NCI-H460 (cell line): ENCODE measurements around the gene EXOC2. TPM values are rescaled to one million over a fixed set of nuclear protein-coding genes. Genes with fewer than 3 reads are reported as not detected.
"Not testable (repeated sequence)": the region's sequence is repeated elsewhere in the genome, so short reads cannot be mapped to it uniquely, and the experiment has no call there.

Experiments
- DNase-seq: peaks from one replicate; pipeline ENCODE4 v3.0.0-alpha.2; 2016; ENCODE audit warnings: low read depth; ENCODE audit errors: extremely low read depth
- total RNA-seq: library from RNA; depleted of rRNA; stranded (reverse); fragments of >200 nt; shearing (Covaris generic); gene quantifications from 2 replicates; pipeline ENCODE4 v1.2.3, GENCODE V29; 2014

EXOC2 gene
- total RNA-seq, 1 experiment from 2014 or later: 28.8 TPM

GRCh38 chr6:650098-650497 lies 42.8 kb downstream of the EXOC2 start:
- DNase-seq: no peak

GRCh38 chr6:642805-643204 lies 50.1 kb downstream of the EXOC2 start:
- no peak for DNase-seq

- no peak for DNase-seq
Observed at GRCh38 chr6:641225-641985, 51.5 kb downstream of the EXOC2 start.

GRCh38 chr6:636488-636887 lies 56.5 kb downstream of the EXOC2 start:
- DNase-seq: no peak

- no peak for DNase-seq
Observed at GRCh38 chr6:635233-635632, 57.7 kb downstream of the EXOC2 start.

GRCh38 chr6:633611-634010 lies 59.3 kb downstream of the EXOC2 start:
- DNase-seq: no peak

- DNase-seq: no peak
Observed at GRCh38 chr6:628766-629165, 64.2 kb downstream of the EXOC2 start.

GRCh38 chr6:626236-626635 lies 66.7 kb downstream of the EXOC2 start:
- DNase-seq: no peak

GRCh38 chr6:624979-625378 lies 68.0 kb downstream of the EXOC2 start:
- DNase-seq: no peak

GRCh38 chr6:622462-622861 lies 70.5 kb downstream of the EXOC2 start:
- DNase-seq: no peak

GRCh38 chr6:621931-622330 lies 71.0 kb downstream of the EXOC2 start:
- DNase-seq: no peak

- DNase-seq: no peak
Observed at GRCh38 chr6:620950-621349, 72.0 kb downstream of the EXOC2 start.

- no peak for DNase-seq
Observed at GRCh38 chr6:620166-620565, 72.8 kb downstream of the EXOC2 start.

- no peak for DNase-seq
Observed at GRCh38 chr6:617456-618100, 75.4 kb downstream of the EXOC2 start.

GRCh38 chr6:613981-614380 lies 79.0 kb downstream of the EXOC2 start:
- no peak for DNase-seq

- no peak for DNase-seq
Observed at GRCh38 chr6:611928-612327, 81.0 kb downstream of the EXOC2 start.

- no peak for DNase-seq
Observed at GRCh38 chr6:610882-611281, 82.1 kb downstream of the EXOC2 start.

GRCh38 chr6:609905-610304 lies 83.0 kb downstream of the EXOC2 start:
- no peak for DNase-seq

GRCh38 chr6:606829-607379 lies 86.0 kb downstream of the EXOC2 start:
- no peak for DNase-seq

GRCh38 chr6:605895-606294 lies 87.0 kb downstream of the EXOC2 start:
- DNase-seq: not testable (repeated sequence)

- DNase-seq: no peak
Observed at GRCh38 chr6:604579-604978, 88.4 kb downstream of the EXOC2 start.

- no peak for DNase-seq
Observed at GRCh38 chr6:603265-603664, 89.7 kb downstream of the EXOC2 start.
